ENCODE data around the gene POLD4. TPM values are rescaled to one million over a fixed set of nuclear protein-coding genes. Genes with fewer than 3 reads are reported as not detected.

Gene POLD4
- total RNA-seq, 1 donor from 2014 or later, result 50.1 TPM

DNA sequence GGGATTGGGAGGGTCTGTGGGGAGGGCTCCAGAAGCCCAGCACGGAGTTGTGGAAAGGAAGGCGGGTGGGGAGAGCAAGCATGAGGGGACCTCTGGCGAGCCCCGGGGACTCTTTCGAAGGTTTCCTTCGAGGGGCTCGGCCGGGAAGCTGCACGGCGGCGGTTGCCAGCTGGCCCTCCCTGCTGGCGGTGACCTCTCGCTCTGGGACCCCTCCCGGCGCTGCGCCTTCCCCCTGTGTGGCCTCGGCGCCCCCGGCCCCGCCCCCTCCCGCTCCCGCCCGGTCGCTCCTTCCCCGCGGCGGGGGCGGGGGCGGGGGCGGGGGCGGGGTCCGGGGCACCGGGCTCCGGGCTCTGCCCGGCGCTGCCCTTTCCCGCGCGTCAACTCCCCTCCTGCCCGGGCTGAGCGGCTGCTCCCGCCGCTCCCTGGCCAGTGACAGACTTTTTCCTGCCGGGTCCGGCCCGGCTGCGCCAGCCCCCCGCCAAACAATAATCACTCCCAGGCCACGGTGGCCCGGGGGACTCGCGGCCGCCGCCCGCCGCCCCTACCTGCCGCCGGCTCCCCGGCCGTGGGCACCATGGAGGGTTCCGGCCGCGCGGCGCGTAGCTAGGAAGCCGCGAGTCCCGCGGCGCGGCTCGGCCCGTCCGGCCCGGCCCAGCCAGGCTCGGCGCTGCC lies 19.1 kb upstream of the POLD4 start:
- no peak for DNase-seq (ENCODE audit: low spot score)
- H3K27ac Mint-ChIP-seq, result no peak overlapping the region
- no peaks in the 10 kb centered on the region for H3K9me3 Mint-ChIP-seq
- peaks cover 4% of the 10 kb centered on the region for H3K36me3 Mint-ChIP-seq (ENCODE audit: low read depth)
- intact Hi-C loops (cut with micrococcal nuclease), result no loop called here
- peaks cover 44% of the 10 kb centered on the region for H3K4me1 Mint-ChIP-seq (ENCODE audit: low read depth)
- H3K27me3 Mint-ChIP-seq (ENCODE audit: low read depth), result peaks cover 57% of the 10 kb centered on the region
- H3K4me3 Mint-ChIP-seq (ENCODE audit: low read depth), result no peak overlapping the region

DNA sequence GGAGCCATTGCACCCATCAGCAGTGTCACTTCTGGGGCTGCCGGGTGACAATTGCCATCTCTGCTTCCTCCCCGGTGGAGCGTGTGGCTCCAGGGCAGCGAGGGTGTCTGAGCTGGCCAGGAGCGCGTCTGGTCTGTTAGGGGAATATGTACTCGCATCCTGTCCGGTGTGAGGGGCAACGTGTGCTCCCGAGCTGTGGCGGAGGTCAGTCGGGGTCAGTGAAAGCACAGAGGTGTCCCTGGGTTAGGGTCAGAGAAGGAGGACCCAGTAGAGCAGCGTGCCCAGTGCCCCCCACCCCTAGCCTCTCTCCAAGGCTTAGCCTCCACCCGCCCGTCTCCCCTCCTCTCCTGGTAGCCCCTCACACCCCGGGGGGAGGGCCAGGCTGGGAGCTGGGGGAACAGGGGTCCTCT lies 18.6 kb upstream of the POLD4 start:
- peaks cover 4% of the 10 kb centered on the region for H3K36me3 Mint-ChIP-seq (ENCODE audit: low read depth)
- peaks cover 55% of the 10 kb centered on the region for H3K27me3 Mint-ChIP-seq (ENCODE audit: low read depth)
- H3K4me3 Mint-ChIP-seq (ENCODE audit: low read depth), result peak overlapping the region; percentile 79
- H3K27ac Mint-ChIP-seq, result no peak overlapping the region
- no peak for DNase-seq (ENCODE audit: low spot score)
- intact Hi-C loops (cut with micrococcal nuclease), result no loop called here
- peaks cover 44% of the 10 kb centered on the region for H3K4me1 Mint-ChIP-seq (ENCODE audit: low read depth)
- no peaks in the 10 kb centered on the region for H3K9me3 Mint-ChIP-seq

DNA sequence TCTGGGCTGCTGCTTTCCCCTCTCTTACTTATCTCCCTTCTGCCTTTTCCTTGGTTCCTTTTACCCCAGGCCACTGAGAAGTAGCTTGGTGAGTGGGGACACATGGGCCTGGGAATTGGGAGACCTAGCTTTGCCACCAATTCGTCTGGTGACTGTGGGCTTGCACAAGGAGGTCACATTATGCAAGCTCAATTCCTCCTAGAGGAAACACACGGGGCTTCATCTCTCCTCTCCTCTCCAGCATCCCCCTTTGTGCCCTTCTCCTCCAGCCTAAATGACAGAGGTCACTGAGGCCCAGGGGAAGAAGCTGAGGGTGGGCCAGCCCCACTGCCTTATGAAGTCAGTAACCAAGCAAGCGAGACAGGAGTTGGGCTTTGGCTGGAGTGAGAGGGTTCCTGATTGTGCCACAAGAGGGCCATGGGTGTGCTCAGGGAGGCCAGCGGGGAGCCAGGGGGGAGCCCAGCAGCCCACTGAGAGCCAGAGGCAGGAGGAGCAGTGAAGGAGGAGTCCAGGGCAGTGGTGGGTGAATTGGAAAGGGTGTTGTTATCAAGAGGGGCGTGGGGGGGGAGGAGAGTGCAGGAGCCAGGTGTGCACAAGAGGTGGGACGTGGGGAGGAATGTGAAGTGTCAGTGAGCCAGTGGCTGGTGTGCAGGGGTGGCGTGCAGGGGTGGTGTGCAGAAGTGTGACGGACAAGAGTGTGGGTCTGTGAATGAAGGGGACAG lies 18.0 kb upstream of the POLD4 start:
- peaks cover 4% of the 10 kb centered on the region for H3K36me3 Mint-ChIP-seq (ENCODE audit: low read depth)
- peaks cover 44% of the 10 kb centered on the region for H3K4me1 Mint-ChIP-seq (ENCODE audit: low read depth)
- DNase-seq (ENCODE audit: low spot score), result no peak
- H3K27ac Mint-ChIP-seq, result no peak overlapping the region
- intact Hi-C loops (cut with micrococcal nuclease), result no loop called here
- peaks cover 54% of the 10 kb centered on the region for H3K27me3 Mint-ChIP-seq (ENCODE audit: low read depth)
- peak overlapping the region; percentile 79 for H3K4me3 Mint-ChIP-seq (ENCODE audit: low read depth)
- no peaks in the 10 kb centered on the region for H3K9me3 Mint-ChIP-seq

DNA sequence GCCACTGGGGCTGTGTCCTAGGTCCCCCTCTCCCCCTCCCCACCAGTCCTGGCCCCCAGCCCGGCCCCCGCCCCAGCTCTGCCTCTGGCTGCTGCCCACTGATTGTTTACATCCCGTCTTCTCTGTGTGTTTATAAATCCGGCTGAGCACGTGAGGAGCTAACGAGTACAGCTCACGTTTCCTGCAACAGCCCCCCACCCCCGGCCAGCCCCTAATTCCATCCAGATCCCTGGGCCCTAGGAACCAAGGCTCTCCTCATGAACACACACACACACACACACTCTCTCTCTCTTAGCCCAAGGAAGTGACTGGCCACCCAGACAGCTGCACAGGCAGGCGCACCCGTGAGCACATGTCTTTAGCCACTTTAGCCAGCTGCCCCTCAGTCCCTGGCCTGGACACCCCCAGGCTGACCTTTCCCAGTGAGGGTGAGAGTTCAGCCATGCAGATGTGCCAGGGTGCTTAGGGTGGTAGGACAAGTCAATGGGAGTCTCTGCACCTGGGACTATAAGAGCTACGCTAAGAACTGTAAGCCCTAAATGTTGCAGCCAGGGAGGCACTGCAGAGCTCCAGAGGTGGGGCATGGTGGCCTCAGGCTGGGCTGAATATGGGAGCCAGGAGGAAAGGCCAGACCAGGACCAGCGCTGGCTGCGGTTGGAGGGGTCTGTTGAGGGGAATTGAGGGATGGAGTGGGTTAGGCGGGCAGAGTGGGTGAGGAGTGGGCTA lies 17.2 kb upstream of the POLD4 start:
- no peak for DNase-seq (ENCODE audit: low spot score)
- H3K27ac Mint-ChIP-seq, result no peak overlapping the region
- peaks cover 56% of the 10 kb centered on the region for H3K27me3 Mint-ChIP-seq (ENCODE audit: low read depth)
- peaks cover 4% of the 10 kb centered on the region for H3K36me3 Mint-ChIP-seq (ENCODE audit: low read depth)
- H3K4me1 Mint-ChIP-seq (ENCODE audit: low read depth), result peaks cover 44% of the 10 kb centered on the region
- no peaks in the 10 kb centered on the region for H3K9me3 Mint-ChIP-seq
- H3K4me3 Mint-ChIP-seq (ENCODE audit: low read depth), result no peak overlapping the region
- intact Hi-C loops (cut with micrococcal nuclease), result no loop called here

DNA sequence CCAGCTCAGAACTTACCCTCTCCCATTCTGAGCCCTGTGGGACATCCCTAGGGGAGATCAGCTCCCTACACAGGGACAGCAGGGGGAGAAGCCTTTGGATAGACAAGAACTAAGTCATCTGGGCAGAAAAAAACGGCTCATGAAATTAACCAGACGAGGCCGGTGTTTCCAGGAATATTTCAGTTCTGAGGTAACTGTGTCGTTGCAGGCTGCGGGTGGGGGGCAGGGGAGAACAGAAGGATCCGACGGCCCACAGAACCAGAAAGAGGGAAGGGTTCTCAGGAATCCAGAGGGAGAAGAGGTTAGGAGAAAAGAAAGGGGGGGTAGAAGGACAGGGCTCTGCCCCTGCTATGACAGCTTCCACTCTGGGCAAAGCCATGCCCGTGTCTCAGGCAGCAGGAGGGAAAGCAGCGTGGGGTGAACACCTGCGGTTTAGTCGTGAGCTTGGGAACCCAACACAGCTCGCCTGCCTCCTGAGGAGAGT lies 16.5 kb upstream of the POLD4 start:
- Mint-ChIP-seq H3K27ac (no peak overlapping the region), H3K9me3 (no peaks in the 10 kb centered on the region), H3K36me3 (ENCODE audit: low read depth) (peaks cover 5% of the 10 kb centered on the region), H3K4me1 (ENCODE audit: low read depth) (peaks cover 44% of the 10 kb centered on the region), H3K4me3 (ENCODE audit: low read depth) (no peak overlapping the region), H3K27me3 (ENCODE audit: low read depth) (peaks cover 56% of the 10 kb centered on the region)
- DNase-seq (ENCODE audit: low spot score), result no peak
- intact Hi-C loops (cut with micrococcal nuclease), result no loop called here

DNA sequence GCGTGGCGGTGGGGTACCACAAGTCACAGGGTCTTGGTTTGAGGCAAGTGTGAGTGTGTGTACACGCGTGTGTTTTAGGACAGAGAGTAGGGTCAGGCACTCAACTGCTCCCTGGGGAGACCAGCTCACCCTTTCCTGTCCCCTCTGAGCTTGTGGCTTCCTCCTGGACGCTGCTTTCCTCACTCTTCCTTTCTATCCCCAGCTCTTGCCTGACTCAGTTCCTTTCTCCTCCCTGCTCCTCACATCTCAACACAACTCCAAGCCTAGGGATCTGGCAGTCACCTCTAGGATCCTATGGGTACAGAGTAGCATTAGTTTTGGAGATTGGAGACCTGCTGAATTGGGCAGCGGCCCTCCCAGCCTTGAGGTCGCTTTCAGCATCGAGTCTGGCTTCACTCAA lies 15.9 kb upstream of the POLD4 start:
- H3K4me3 Mint-ChIP-seq (ENCODE audit: low read depth), result no peak overlapping the region
- intact Hi-C loops (cut with micrococcal nuclease), result no loop called here
- peaks cover 51% of the 10 kb centered on the region for H3K27me3 Mint-ChIP-seq (ENCODE audit: low read depth)
- H3K36me3 Mint-ChIP-seq (ENCODE audit: low read depth), result peaks cover 9% of the 10 kb centered on the region
- no peak for DNase-seq (ENCODE audit: low spot score)
- H3K4me1 Mint-ChIP-seq (ENCODE audit: low read depth), result peaks cover 41% of the 10 kb centered on the region
- H3K27ac Mint-ChIP-seq, result no peak overlapping the region
- no peaks in the 10 kb centered on the region for H3K9me3 Mint-ChIP-seq

DNA sequence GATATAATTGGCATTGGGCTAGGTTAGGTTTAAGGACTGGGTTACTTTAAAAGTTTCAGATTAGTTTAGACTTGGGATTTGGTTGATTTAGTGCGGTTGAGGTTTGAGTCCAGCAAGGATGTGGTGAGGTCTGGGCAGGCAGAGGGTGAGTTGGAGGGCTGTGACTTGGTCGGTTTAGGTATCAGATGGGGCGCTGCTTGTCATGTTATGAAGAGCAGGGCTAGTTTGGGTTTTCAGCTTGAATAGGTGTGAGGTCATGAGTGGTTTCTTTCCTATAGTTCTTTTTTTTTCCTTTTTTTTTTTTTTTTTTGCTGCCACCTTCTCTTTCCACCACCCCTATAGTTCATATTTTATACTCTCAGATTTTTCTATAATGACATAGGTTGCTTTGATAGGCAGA lies 15.3 kb upstream of the POLD4 start:
- intact Hi-C loops (cut with micrococcal nuclease), result no loop called here
- no peak overlapping the region for H3K4me3 Mint-ChIP-seq (ENCODE audit: low read depth)
- H3K36me3 Mint-ChIP-seq (ENCODE audit: low read depth), result peaks cover 9% of the 10 kb centered on the region
- no peaks in the 10 kb centered on the region for H3K9me3 Mint-ChIP-seq
- H3K27me3 Mint-ChIP-seq (ENCODE audit: low read depth), result peaks cover 50% of the 10 kb centered on the region
- DNase-seq (ENCODE audit: low spot score), result no peak
- H3K27ac Mint-ChIP-seq, result no peak overlapping the region
- H3K4me1 Mint-ChIP-seq (ENCODE audit: low read depth), result peaks cover 38% of the 10 kb centered on the region

DNA sequence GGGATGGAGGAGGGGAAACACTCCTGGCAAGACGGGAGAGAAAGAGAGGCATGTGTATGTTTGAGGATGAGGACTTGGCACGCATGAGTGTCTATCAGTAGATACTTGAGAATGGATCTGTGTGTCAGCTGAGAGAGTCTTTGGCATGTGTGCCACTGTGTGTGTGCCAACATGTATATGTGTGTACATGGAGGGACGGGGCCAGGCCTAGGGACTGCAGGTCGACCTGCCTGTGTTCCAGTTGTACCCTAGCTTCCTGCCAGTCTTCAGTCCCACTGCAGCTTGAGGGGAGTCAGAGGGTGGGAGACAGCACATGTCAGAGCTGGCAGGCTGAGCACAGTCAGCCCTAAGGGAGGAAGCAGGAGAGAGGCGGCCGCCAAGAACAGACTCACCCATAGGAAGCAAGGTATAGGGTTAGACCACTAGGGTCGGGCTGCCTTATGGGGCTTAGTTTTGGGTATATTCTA lies 14.4 kb upstream of the POLD4 start:
- DNase-seq (ENCODE audit: low spot score), result no peak
- intact Hi-C loops (cut with micrococcal nuclease), result no loop called here
- Mint-ChIP-seq H3K4me1 (ENCODE audit: low read depth) (peaks cover 38% of the 10 kb centered on the region), H3K9me3 (no peaks in the 10 kb centered on the region), H3K36me3 (ENCODE audit: low read depth) (peaks cover 9% of the 10 kb centered on the region), H3K27ac (no peak overlapping the region), H3K27me3 (ENCODE audit: low read depth) (peaks cover 51% of the 10 kb centered on the region), H3K4me3 (ENCODE audit: low read depth) (no peak overlapping the region)

DNA sequence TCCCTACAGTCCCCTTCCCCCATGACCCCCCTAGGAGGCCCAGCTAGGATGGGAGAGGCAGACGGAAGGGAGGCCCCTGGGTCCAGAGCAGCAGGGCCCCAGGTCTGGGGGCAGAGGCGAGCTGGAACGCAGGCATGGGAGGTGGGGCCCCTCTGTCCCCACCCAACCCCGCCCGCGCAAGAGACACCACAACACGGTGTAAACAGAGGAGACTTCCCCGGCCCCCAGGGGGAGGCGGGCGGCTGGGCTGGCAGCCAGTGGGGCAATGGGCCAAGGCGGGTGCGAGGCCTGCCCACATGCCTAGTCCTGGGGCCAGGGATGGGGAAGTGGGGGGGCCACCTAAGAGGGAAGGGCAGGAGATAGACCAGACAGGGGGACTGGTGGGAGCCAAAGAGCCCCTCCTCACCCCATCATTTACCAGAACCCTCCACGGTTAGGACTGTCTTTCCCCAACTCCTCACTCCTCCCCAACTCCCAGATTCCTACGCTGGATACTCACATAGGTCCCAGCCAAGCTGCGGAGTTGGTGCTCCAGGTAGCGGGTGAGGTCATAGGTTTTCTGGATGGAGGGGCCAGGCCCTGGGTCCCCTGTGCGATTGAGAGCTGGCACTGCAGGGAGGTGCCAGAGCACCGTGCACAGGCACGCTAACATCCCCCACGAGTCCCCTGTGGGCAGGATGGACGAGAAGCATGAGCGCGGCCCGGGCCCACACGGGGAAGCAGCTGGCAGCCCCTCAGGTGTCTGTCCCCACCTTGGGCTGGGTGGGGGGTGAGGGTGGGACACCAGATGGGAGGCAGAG lies 13.8 kb upstream of the POLD4 start:
- Mint-ChIP-seq H3K36me3 (ENCODE audit: low read depth) (peaks cover 9% of the 10 kb centered on the region), H3K27ac (no peak overlapping the region), H3K4me1 (ENCODE audit: low read depth) (peaks cover 38% of the 10 kb centered on the region), H3K9me3 (no peaks in the 10 kb centered on the region), H3K27me3 (ENCODE audit: low read depth) (peaks cover 58% of the 10 kb centered on the region), H3K4me3 (ENCODE audit: low read depth) (no peak overlapping the region)
- DNase-seq (ENCODE audit: low spot score), result no peak
- intact Hi-C loops (cut with micrococcal nuclease), result no loop called here

DNA sequence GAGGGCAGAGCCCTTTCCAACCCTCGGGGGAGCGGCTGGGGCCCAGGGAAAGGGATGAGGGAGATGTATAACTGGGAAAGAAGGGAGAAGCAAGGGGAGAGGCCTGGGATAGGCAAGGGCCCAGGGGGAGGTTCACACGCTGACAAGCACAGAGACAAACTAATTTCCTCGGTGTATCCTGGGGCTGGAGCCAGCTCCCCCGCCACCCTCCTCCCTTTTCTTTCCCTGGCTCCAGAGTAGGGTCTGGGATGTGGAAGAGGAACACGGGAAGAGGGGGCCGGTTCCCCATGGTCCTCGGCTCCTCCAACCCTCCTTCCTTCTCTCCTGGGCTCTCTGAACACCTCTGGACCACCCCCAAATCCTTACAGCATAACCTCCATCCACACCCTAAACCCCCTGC lies 13.2 kb upstream of the POLD4 start:
- Mint-ChIP-seq H3K27me3 (ENCODE audit: low read depth) (peaks cover 59% of the 10 kb centered on the region), H3K27ac (no peak overlapping the region), H3K4me1 (ENCODE audit: low read depth) (peaks cover 34% of the 10 kb centered on the region), H3K36me3 (ENCODE audit: low read depth) (peaks cover 5% of the 10 kb centered on the region), H3K9me3 (no peaks in the 10 kb centered on the region), H3K4me3 (ENCODE audit: low read depth) (no peak overlapping the region)
- intact Hi-C loops (cut with micrococcal nuclease), result no loop called here
- no peak for DNase-seq (ENCODE audit: low spot score)

DNA sequence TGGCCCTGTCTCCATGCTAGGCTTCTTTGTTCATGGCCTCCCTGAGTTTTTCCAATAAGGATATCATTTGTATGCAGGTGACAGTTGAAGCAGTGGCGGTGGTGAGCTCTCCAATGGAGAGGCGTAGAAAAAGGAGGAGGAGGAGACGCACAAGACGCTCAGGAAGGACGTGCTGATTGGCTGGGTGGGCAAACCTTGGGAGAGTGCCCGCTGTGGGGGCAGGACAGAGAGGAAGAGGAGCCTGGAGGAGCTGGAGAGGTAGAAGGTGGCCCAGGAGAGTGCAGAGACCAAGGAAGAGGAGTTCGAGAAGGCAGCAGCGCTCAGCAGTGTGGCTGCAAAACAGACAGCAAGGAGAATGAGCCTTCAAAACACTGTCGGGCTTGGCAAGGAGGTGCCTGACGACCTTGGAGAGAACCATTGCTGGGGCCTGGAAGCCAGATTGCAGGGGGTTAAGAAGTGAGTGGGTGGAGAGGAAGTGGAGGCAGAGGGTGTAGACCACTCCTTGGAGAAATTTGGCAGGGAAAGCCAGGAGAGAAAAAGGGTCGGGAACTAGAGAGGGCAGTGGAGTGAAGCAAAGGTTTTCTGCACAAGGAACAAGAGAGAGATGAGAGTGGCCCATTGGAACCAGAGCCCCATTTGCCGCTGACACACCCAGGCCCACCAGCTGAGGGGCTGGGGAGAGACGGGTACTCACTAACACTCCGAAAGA lies 12.5 kb upstream of the POLD4 start:
- Mint-ChIP-seq H3K27me3 (ENCODE audit: low read depth) (peaks cover 58% of the 10 kb centered on the region), H3K9me3 (no peaks in the 10 kb centered on the region), H3K27ac (no peak overlapping the region), H3K36me3 (ENCODE audit: low read depth) (peaks cover 5% of the 10 kb centered on the region), H3K4me3 (ENCODE audit: low read depth) (no peak overlapping the region), H3K4me1 (ENCODE audit: low read depth) (peaks cover 29% of the 10 kb centered on the region)
- intact Hi-C loops (cut with micrococcal nuclease), result no loop called here
- no peak for DNase-seq (ENCODE audit: low spot score)
